PFSK-1 (cell line): ENCODE results near the gene RAP1GAP2.

Experiments used
- FOXP2 ChIP-seq: optimal IDR thresholded peaks from 2 replicates; pipeline ENCODE3; 2011; ENCODE audit warnings: borderline replicate concordance, control low read depth, inconsistent platforms; ENCODE audit not compliant: insufficient read depth; ENCODE audit errors: extremely low read length, extremely low read depth
- POLR2AphosphoS5 ChIP-seq: IDR thresholded peaks from 2 replicates; pipeline ENCODE4 v1.6.1; 2012; ENCODE audit warnings: low read depth, mild to moderate bottlenecking, control low read depth, low read length, moderate library complexity
- REST ChIP-seq, 2 experiments: IDR thresholded peaks; 2 replicates each; pipeline versions ENCODE4 v1.6.1 to v1.8.0; 2011 to 2012; ENCODE audit warnings: low read depth in 2 of 2, low read length in 2 of 2, control low read depth in 1 of 2, inconsistent platforms in 1 of 2, mild to moderate bottlenecking in 1 of 2, moderate library complexity in 1 of 2; ENCODE audit not compliant: insufficient read depth in 1 of 2
- SIN3A ChIP-seq: IDR thresholded peaks from 2 replicates; pipeline ENCODE4 v1.6.1; 2012; ENCODE audit warnings: mild to moderate bottlenecking, low read length, moderate library complexity, borderline replicate concordance; ENCODE audit not compliant: insufficient read depth
- TAF1 ChIP-seq: IDR thresholded peaks from 2 replicates; pipeline ENCODE4 v1.6.1; 2012; ENCODE audit warnings: low read length, control low read depth, borderline replicate concordance; ENCODE audit not compliant: insufficient read depth

The RAP1GAP2 gene

DNA sequence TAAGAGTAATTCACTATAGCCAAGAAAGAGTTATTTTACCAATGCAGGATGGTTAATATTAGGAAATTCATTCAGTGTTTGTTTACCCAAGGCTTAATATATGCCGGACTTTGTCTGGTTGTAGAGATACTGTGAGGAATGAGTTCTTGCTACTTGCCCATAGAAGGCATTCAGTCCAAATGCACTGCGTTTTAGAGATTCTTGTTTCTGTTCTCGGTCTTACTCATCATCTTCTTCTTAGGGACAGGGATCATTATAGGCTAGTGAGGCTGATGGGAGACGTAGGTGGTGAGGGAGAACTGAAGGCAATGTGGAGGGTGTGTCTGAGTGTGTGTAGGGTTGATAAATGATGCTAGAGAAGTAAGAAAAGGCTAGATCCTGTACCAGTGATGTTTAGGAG, 176.5 kb downstream of the RAP1GAP2 start:
- TF ChIP-seq TAF1 (no peak), REST (IDR thresholded peaks at IDR 0.05; ENCODE audit: insufficient read depth in 1 of 2, low read depth in 2 of 2, low read length in 2 of 2) (no peak), POLR2AphosphoS5 (no peak), SIN3A (no peak), FOXP2 (no peak)

DNA sequence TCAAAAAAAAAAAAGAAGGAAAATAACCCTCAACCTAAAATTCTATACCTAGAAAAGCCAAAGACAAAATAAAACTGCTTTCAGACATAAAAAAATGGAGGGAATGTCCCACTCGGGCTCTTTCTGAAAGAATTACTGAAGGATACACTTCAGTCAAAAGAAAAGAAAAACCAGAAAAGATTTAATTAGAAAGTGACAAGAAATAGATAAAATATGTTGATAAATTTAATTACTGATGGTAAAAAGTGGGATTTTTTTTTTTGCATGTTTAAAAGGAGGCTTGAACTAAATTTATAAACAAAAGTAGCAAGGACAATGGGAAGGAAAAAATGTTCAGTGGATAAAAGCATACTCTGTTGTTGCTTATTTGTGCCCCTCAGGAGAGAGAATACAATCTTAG, 178.1 kb downstream of the RAP1GAP2 start:
- no peak for TF ChIP-seq FOXP2
- TF ChIP-seq POLR2AphosphoS5: no peak
- TF ChIP-seq REST (IDR thresholded peaks at IDR 0.05; ENCODE audit: insufficient read depth in 1 of 2, low read depth in 2 of 2, low read length in 2 of 2): no peak
- no peak for TF ChIP-seq TAF1
- TF ChIP-seq SIN3A: no peak

DNA sequence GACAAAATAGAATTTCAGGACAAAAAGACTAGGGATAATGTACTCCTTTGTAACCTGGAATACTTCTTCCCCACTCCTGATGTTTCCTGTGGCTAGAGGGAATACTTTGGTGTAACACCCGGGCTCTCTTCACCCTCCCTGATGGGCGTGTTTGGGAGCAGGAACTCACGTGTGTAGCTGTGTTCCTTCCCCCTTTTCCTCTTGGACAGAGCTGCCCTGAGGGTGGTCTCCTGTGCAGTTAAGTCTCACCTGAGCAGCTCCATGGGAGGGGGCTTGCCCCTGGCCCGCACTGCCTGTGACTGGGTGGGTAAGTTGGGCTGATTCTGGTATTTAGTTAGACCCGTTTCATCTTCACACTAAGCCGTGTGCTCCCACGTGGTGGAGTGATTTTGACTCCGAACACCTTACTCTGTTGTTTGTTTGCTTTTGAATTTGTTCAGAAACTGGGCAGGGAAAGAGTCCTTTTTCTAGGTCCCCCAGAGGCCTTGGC, 179.3 kb downstream of the RAP1GAP2 start:
- no peak for TF ChIP-seq REST (IDR thresholded peaks at IDR 0.05; ENCODE audit: insufficient read depth in 1 of 2, low read depth in 2 of 2, low read length in 2 of 2)
- TF ChIP-seq SIN3A: no peak
- peak; percentile 40; the same call in 1 of the 2 replicates for TF ChIP-seq POLR2AphosphoS5
- TF ChIP-seq TAF1: peak; percentile 58; the same call in 1 of the 2 replicates
- TF ChIP-seq FOXP2: no peak

DNA sequence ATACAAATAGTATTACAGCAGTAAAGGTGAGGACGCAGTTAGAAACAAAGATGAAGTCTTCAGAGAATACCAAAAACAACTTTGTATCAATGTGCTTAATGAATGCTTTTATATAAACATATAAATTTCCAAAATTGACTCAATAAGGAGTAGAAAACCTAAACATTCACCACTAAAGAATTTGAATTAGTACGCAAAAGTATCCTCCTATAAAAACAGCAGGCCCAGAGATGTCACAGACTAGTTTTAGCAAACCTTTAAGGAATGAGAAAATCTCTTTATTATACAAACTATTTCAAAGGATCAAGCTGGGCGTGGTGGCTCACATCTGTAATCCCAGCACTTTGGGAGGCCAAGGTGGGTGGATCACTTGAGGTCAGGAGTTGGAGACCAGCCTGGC, 180.9 kb downstream of the RAP1GAP2 start:
- TF ChIP-seq FOXP2 (no peak), POLR2AphosphoS5 (no peak), REST (IDR thresholded peaks at IDR 0.05; ENCODE audit: insufficient read depth in 1 of 2, low read depth in 2 of 2, low read length in 2 of 2) (no peak), TAF1 (no peak), SIN3A (no peak)

DNA sequence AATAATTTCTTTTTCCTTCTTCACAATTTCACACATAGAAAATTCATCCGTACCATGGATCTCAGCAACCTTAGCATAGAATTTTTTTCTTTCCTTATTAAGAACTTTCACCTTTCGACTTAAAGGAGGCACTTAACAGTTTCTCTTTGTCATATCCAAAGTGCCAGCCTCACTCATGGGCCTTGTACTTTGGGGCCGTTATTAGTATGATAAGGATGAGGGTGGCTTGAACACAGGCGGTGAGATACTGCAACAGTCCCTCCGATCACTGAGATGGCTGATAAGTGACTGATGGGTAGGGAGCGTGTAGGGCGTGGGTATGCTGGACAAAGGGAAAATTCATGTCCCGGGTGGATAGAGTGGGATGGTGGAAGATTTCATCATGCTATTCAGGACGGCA, 181.9 kb downstream of the RAP1GAP2 start:
- TF ChIP-seq FOXP2 (no peak), TAF1 (no peak), SIN3A (no peak), POLR2AphosphoS5 (no peak), REST (IDR thresholded peaks at IDR 0.05; ENCODE audit: insufficient read depth in 1 of 2, low read depth in 2 of 2, low read length in 2 of 2) (no peak)
